HCT116 (cell line): ENCODE data around the gene TWIST2. TPM values are rescaled to one million over a fixed set of nuclear protein-coding genes. Genes with fewer than 3 reads are reported as not detected.

Source experiments
- ATAC-seq: fragments of 200-7000 bp; cut with Tn5 transposase; 2 replicates; pipeline ENCODE4 v1.9.1; 2020; ENCODE audit warnings: mild to moderate bottlenecking, moderate library complexity
- BruUV-seq: library from RNA; stranded (reverse); fragments of 400-500 nt; replicated peaks from 2 replicates; lab custom pipeline; 2021; lab: Mats Ljungman, UMichigan
- CTCF ChIA-PET: fragments of 300-600 bp; sonication (Branson Sonifier 250); formaldehyde crosslinking; loops from one replicate; lab custom pipeline; 2021; ENCODE audit warnings: antibody characterized with exemption; lab: Charles Lee
- POLR2A ChIA-PET: fragments of 300-600, 350-600 bp; sonication (Branson Sonifier 250); formaldehyde crosslinking; loops from one replicate; lab custom pipeline; 2021; ENCODE audit warnings: antibody characterized with exemption; lab: Charles Lee
- RAD21 ChIA-PET, 2 experiments: fragments of 300-600 bp; sonication (Branson Sonifier 250); formaldehyde crosslinking; loops; one replicate each; lab custom pipeline; 2023; ENCODE audit warnings: low total read pairs in 2 of 2; ENCODE audit not compliant: uncharacterized antibody in 2 of 2, unreplicated experiment in 2 of 2, low non-redundant PET in 1 of 2; lab: Charles Lee
- DNase-seq: peaks from one replicate; pipeline ENCODE4 v3.0.0-alpha.2; 2010; ENCODE audit warnings: low read depth, low spot score
- H2AFZ ChIP-seq: fragments of 200-600 bp; shearing (Covaris generic), sonication (generic); 2 replicates; pipeline ENCODE4 v1.6.1; 2017; ENCODE audit warnings: low read depth, mixed run types, mixed read lengths, antibody characterized with exemption, low read length; ENCODE audit not compliant: poor library complexity, severe bottlenecking
- H3K27ac ChIP-seq: 2 replicates; pipeline ENCODE4 v1.5.1; 2012; ENCODE audit warnings: low read depth, low read length
- H3K27me3 ChIP-seq: fragments of 200-600 bp; sonication (generic); 2 replicates; pipeline ENCODE4 v1.6.1; 2016; ENCODE audit warnings: mixed run types, low read length, mixed read lengths; ENCODE audit not compliant: insufficient read depth
- H3K36me3 ChIP-seq, 2 experiments: fragments of 200-500 bp in 1 of 2; fragments of 200-600 bp in 1 of 2; sonication (Bioruptor generic) in 1 of 2; sonication (generic) in 1 of 2; 2 replicates each; pipeline versions ENCODE4 v1.5.1 to v1.6.1; 2014 to 2016; ENCODE audit warnings: low read length in 2 of 2, inconsistent platforms in 1 of 2, mixed read lengths in 1 of 2, mixed run types in 1 of 2; ENCODE audit not compliant: insufficient read depth in 2 of 2, control insufficient read depth in 1 of 2
- H3K4me1 ChIP-seq, 2 experiments: fragments of 200-600 bp in 1 of 2; sonication (generic) in 1 of 2; 2 replicates each; pipeline versions ENCODE4 v1.5.1 to v1.6.1; 2012 to 2017; ENCODE audit warnings: low read length in 2 of 2, inconsistent platforms in 1 of 2, mild to moderate bottlenecking in 1 of 2, mixed read lengths in 1 of 2, mixed run types in 1 of 2, moderate library complexity in 1 of 2; ENCODE audit not compliant: insufficient read depth in 2 of 2, control insufficient read depth in 1 of 2
- H3K4me2 ChIP-seq: fragments of 200-600 bp; sonication (generic); 2 replicates; pipeline ENCODE4 v1.6.1; 2017; ENCODE audit warnings: mixed run types, low read length, mixed read lengths
- H3K4me3 ChIP-seq, 2 experiments: fragments of 200-600 bp in 1 of 2; sonication (generic) in 1 of 2; replicated peaks in 1 of 2; 2 replicates each; pipeline ENCODE4 v1.5.1; 2011 to 2016; ENCODE audit warnings: low read length in 2 of 2, control low read depth in 1 of 2, low read depth in 1 of 2, mild to moderate bottlenecking in 1 of 2, mixed read lengths in 1 of 2, mixed run types in 1 of 2
- H3K79me2 ChIP-seq: fragments of 200-600 bp; sonication (generic); 2 replicates; pipeline ENCODE4 v1.6.1; 2017; ENCODE audit warnings: mild to moderate bottlenecking, mixed run types, low read length, moderate library complexity, mixed read lengths; ENCODE audit not compliant: insufficient read depth
- H3K9ac ChIP-seq: fragments of 200-600 bp; sonication (generic); 2 replicates; pipeline ENCODE4 v1.6.1; 2016; ENCODE audit warnings: low read length, mixed read lengths
- H3K9me2 ChIP-seq: fragments of 200-600 bp; sonication (generic), shearing (Covaris generic); 2 replicates; pipeline ENCODE4 v1.6.1; 2017; ENCODE audit warnings: mixed run types, mild to moderate bottlenecking, moderate library complexity; ENCODE audit not compliant: insufficient read depth
- H3K9me3 ChIP-seq, 2 experiments: fragments of 200-500 bp in 1 of 2; fragments of 200-600 bp in 1 of 2; sonication (Bioruptor generic) in 1 of 2; sonication (generic) in 1 of 2; 2 replicates each; pipeline ENCODE4 v1.6.1; 2014 to 2017; ENCODE audit warnings: low read length in 2 of 2, mixed read lengths in 2 of 2, inconsistent platforms in 1 of 2, low read depth in 1 of 2, mild to moderate bottlenecking in 1 of 2, mixed run types in 1 of 2, moderate library complexity in 1 of 2; ENCODE audit not compliant: control insufficient read depth in 1 of 2, insufficient read depth in 1 of 2
- H4K20me1 ChIP-seq: fragments of 200-600 bp; sonication (generic), shearing (Covaris generic); 2 replicates; pipeline ENCODE4 v1.6.1; 2017; ENCODE audit warnings: mixed run types, mild to moderate bottlenecking, moderate library complexity; ENCODE audit not compliant: insufficient read depth
- CTCF ChIP-seq, 3 experiments: fragments of 200-600 bp in 1 of 3; sonication (generic) in 1 of 3; IDR thresholded peaks in 2 of 3; conservative IDR thresholded peaks in 1 of 3; 2 replicates each; pipeline ENCODE4 v1.5.1; 2012 to 2017; ENCODE audit warnings: low read depth in 2 of 3, low read length in 2 of 3, antibody characterized with exemption in 1 of 3, borderline replicate concordance in 1 of 3, control low read depth in 1 of 3, mild to moderate bottlenecking in 1 of 3, mixed read lengths in 1 of 3, mixed run types in 1 of 3, moderate library complexity in 1 of 3; ENCODE audit not compliant: insufficient read depth in 1 of 3
- EGR1 ChIP-seq: IDR thresholded peaks from 2 replicates; pipeline ENCODE4 v1.6.1; 2012; ENCODE audit warnings: low read depth
- ELF1 ChIP-seq: IDR thresholded peaks from 2 replicates; pipeline ENCODE4 v1.6.1; 2012; ENCODE audit warnings: low read depth, borderline replicate concordance
- EZH2phosphoT487 ChIP-seq: fragments of 200-600 bp; IDR thresholded peaks from 2 replicates; pipeline ENCODE4 v1.6.1; 2018; ENCODE audit warnings: antibody characterized with exemption, borderline replicate concordance
- FOSL1 ChIP-seq: IDR thresholded peaks from 2 replicates; pipeline ENCODE4 v1.6.1; 2012; ENCODE audit warnings: low read depth
- JUND ChIP-seq: IDR thresholded peaks from 2 replicates; pipeline ENCODE4 v1.6.1; 2012
- POLR2A ChIP-seq: IDR thresholded peaks from 2 replicates; pipeline ENCODE4 v1.7.0; 2011; ENCODE audit warnings: borderline replicate concordance; ENCODE audit not compliant: insufficient read depth, insufficient read length; ENCODE audit errors: extremely low read depth
- RAD21 ChIP-seq: IDR thresholded peaks from 2 replicates; pipeline ENCODE4 v1.6.1; 2012; ENCODE audit warnings: low read depth, mild to moderate bottlenecking
- REST ChIP-seq: IDR thresholded peaks from 2 replicates; pipeline ENCODE4 v1.6.1; 2012; ENCODE audit warnings: low read depth
- SIN3A ChIP-seq: IDR thresholded peaks from 2 replicates; pipeline ENCODE4 v1.6.1; 2012; ENCODE audit warnings: low read depth
- SRF ChIP-seq: IDR thresholded peaks from 2 replicates; pipeline ENCODE4 v1.6.1; 2012; ENCODE audit warnings: low read depth
- TCF7L2 ChIP-seq: IDR thresholded peaks from 2 replicates; pipeline ENCODE4 v1.7.0; 2011; ENCODE audit warnings: borderline replicate concordance, inconsistent platforms; ENCODE audit not compliant: insufficient read depth, insufficient read length; ENCODE audit errors: extremely low read depth
- YY1 ChIP-seq: IDR thresholded peaks from 2 replicates; pipeline ENCODE4 v1.6.1; 2011; ENCODE audit warnings: low read length, low read depth, moderate library complexity, mild to moderate bottlenecking; ENCODE audit not compliant: insufficient replicate concordance; ENCODE audit errors: extremely low read depth
- ZBTB33 ChIP-seq: IDR thresholded peaks from 2 replicates; pipeline ENCODE4 v1.6.1; 2011; ENCODE audit warnings: mild to moderate bottlenecking, low read length, moderate library complexity; ENCODE audit not compliant: insufficient replicate concordance; ENCODE audit errors: extremely low read depth
- ZFX ChIP-seq: fragments of 450-650 bp; IDR thresholded peaks from 2 replicates; pipeline ENCODE4 v1.6.1; 2017
- intact Hi-C: fragments of 100-400 bp; cut with micrococcal nuclease; formaldehyde crosslinking; loops from 2 replicates; pipeline ENCODE4 v1.10.0; 2022
- total RNA-seq: library from RNA; stranded (reverse); gene quantifications from one replicate; pipeline ENCODE4 v1.2.1, GENCODE V29; 2021; ENCODE audit not compliant: unreplicated experiment

The TWIST2 gene
- total RNA-seq, 1 experiment from 2014 or later, result not detected

GRCh38 chr2:238905224-238905623 is 57.3 kb downstream of the TWIST2 start:
- H3K36me3 ChIP-seq, result no peaks in the 10 kb centered on the region
- H3K79me2 ChIP-seq, result no peaks in the 10 kb centered on the region
- intact Hi-C loops, result no loop called here
- H3K9me3 ChIP-seq, result no peaks in the 10 kb centered on the region; a peak in 1 of 4 replicates
- no peak overlapping the region for H3K4me3 ChIP-seq
- CTCF ChIA-PET, result no interaction called here
- POLR2A ChIA-PET, result no interaction called here
- no peak overlapping the region for H2AFZ ChIP-seq
- no peak for ATAC-seq
- H4K20me1 ChIP-seq, result no peaks in the 10 kb centered on the region
- RAD21 ChIA-PET, result no interaction called here
- no peaks in the 10 kb centered on the region for H3K9me2 ChIP-seq
- no TSS peak for BruUV-seq
- DNase-seq, result no peak
- H3K4me2 ChIP-seq, result no peak overlapping the region
- no peak overlapping the region for H3K27ac ChIP-seq
- peaks cover 0 to 2% of the 10 kb centered on the region in 2 experiments; a peak in 1 of 4 replicates for H3K4me1 ChIP-seq
- H3K27me3 ChIP-seq, result no peaks in the 10 kb centered on the region
- TF ChIP-seq ZBTB33 (no peak), EGR1 (no peak), POLR2A (no peak), REST (no peak), SIN3A (no peak), RAD21 (no peak), JUND (no peak), TCF7L2 (no peak), CTCF (IDR thresholded peaks at IDR 0.05 in 2 of 3, conservative IDR thresholded peaks at IDR 0.05 in 1 of 3; ENCODE audit: borderline replicate concordance in 1 of 3, insufficient read depth in 1 of 3, low read depth in 2 of 3, low read length in 2 of 3) (no peak), SRF (no peak), FOSL1 (no peak), ELF1 (no peak), YY1 (no peak), ZFX (no peak), EZH2phosphoT487 (no peak)
- no peak overlapping the region for H3K9ac ChIP-seq
